GM10266 (cell line): ENCODE measurements around the gene ZNF567.

ENCODE experiments used
- DNase-seq: peaks from one replicate; pipeline ENCODE4 v3.0.0; 2012; ENCODE audit errors: extremely low spot score
- CTCF ChIP-seq: IDR thresholded peaks from 2 replicates; pipeline ENCODE4 v1.5.1; 2012; ENCODE audit warnings: mild to moderate bottlenecking, low read depth; ENCODE audit not compliant: control insufficient read depth, insufficient read depth; ENCODE audit errors: missing control alignments

ZNF567 gene

GRCh38 chr19:36687214-36688056 lies at the start of gene ZNF567:
ZNF567 (plus strand) TSS chr19:36687612; CDS start chr19:36694868, 7,256 bp downstream.
- DNase-seq = peak; percentile 93
- no peak for TF ChIP-seq CTCF

GRCh38 chr19:36638862-36639510 lies 48.4 kb upstream of the ZNF567 start:
- no peak for DNase-seq
- no peak for TF ChIP-seq CTCF

GRCh38 chr19:36646746-36647145 lies 40.7 kb upstream of the ZNF567 start:
- DNase-seq = no peak
- no peak for TF ChIP-seq CTCF

- TF ChIP-seq CTCF = no peak
- DNase-seq = no peak
Observed at GRCh38 chr19:36652958-36653357, 34.5 kb upstream of the ZNF567 start.

- TF ChIP-seq CTCF = no peak
- no peak for DNase-seq
Observed at GRCh38 chr19:36665832-36666231, 21.6 kb upstream of the ZNF567 start.

GRCh38 chr19:36668646-36669045 lies 18.8 kb upstream of the ZNF567 start:
- TF ChIP-seq CTCF = no peak
- no peak for DNase-seq

- no peak for DNase-seq
Observed at GRCh38 chr19:36672368-36672767, 15.0 kb upstream of the ZNF567 start.

More at GRCh38 chr19:36672368-36672767, 15.0 kb upstream of the ZNF567 start:
- TF ChIP-seq CTCF = no peak
